Breast epithelium (tissue), 3 donors: ENCODE results near the gene PCBD2.

Source experiments
- CTCF ChIP-seq, 3 donors: fragments of 450-650 bp; IDR thresholded peaks; one replicate each; pipeline ENCODE4 v1.5.1; 2016 to 2017; ENCODE audit warnings: antibody characterized with exemption in 3 of 3, mild to moderate bottlenecking in 3 of 3, moderate library complexity in 3 of 3
- POLR2AphosphoS5 ChIP-seq, 3 donors: sonication (generic); formaldehyde crosslinking; IDR thresholded peaks; one replicate each; pipeline ENCODE4 v1.6.1; 2017; ENCODE audit warnings: antibody characterized with exemption in 3 of 3

DNA sequence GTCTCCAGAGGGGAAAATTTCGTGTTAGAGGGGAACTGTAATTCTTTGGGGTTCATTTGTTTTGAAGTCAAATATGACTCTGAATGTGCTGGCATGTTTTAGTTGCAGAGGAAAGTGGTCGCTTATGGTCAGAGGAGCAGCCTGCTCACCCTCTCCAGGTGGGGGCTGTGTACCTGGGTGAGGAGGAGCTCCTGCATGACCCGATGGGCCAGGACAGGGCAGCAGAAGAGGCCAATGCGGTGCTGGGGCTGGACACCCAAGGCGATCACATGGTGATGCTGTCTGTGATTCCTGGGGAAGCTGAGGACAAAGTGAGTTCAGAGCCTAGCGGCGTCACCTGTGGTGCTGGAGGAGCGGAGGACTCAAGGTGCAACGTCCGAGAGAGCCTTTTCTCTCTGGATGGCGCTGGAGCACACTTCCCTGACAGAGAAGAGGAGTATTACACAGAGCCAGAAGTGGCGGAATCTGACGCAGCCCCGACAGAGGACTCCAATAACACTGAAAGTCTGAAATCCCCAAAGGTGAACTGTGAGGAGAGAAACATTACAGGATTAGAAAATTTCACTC is 17.3 kb upstream of the PCBD2 start:
- TF ChIP-seq CTCF (IDR thresholded peaks at IDR 0.05) (no peak), POLR2AphosphoS5 (IDR thresholded peaks at IDR 0.05) (no peak)
